ENCODE data around the gene AP2A2. TPM values are rescaled to one million over a fixed set of nuclear protein-coding genes. Genes with fewer than 3 reads are reported as not detected.
A peak's percentile ranks its signal among the peaks of the same experiment; 100 is the strongest.
"Not testable (repeated sequence)": the region's sequence is repeated elsewhere in the genome, so short reads cannot be mapped to it uniquely, and the experiment has no call there.

AP2A2 gene
- polyA plus RNA-seq, 3 donors = 5.7 to 61.0 (median 8.2) TPM

GRCh38 chr11:1015826-1016545, 90.3 kb downstream of the AP2A2 start:
- Mint-ChIP-seq H3K4me3 (no peak overlapping the region), H3K36me3 (peaks cover 13% of the 10 kb centered on the region in 2 donors), H3K27me3 (ENCODE audit: low read depth in 3 of 3) (no peaks in the 10 kb centered on the region), H3K27ac (no peak overlapping the region), H3K9me3 (peaks cover 3 to 16% (median 13%) of the 10 kb centered on the region in 7 donors), H3K4me1 (no peaks in the 10 kb centered on the region)
- Histone ChIP-seq H3K4me1 (ENCODE audit: control insufficient read depth in 1 of 2, insufficient read depth in 2 of 2, low read length in 2 of 2) (no peaks in the 10 kb centered on the region), H3K9ac (ENCODE audit: insufficient read depth, low read length, poor library complexity, severe bottlenecking) (no peak overlapping the region), H3K27ac (ENCODE audit: low read depth in 1 of 2, low read length in 2 of 2) (no peak overlapping the region), H4K20me1 (ENCODE audit: insufficient read depth, low read length) (peaks cover 4% of the 10 kb centered on the region), H3K4me3 (replicated peaks in 1 of 3; ENCODE audit: low read depth in 2 of 3, low read length in 3 of 3) (no peak overlapping the region), H3K79me2 (ENCODE audit: insufficient read depth, low read length) (no peaks in the 10 kb centered on the region), H3K36me3 (replicated peaks in 1 of 2; ENCODE audit: control insufficient read depth in 1 of 2, insufficient read depth in 2 of 2, low read length in 2 of 2) (peaks cover 9% of the 10 kb centered on the region in 2 donors), H3K9me3 (replicated peaks in 1 of 2; ENCODE audit: control insufficient read depth in 1 of 2, insufficient read depth in 1 of 2, low read length in 2 of 2) (peaks cover 0 to 9% of the 10 kb centered on the region in 2 donors), H3K4me2 (replicated peaks; ENCODE audit: extremely low read depth, low read length, poor library complexity, severe bottlenecking) (no peak overlapping the region), H2AFZ (ENCODE audit: insufficient read depth, low read depth, low read length, poor library complexity, severe bottlenecking) (no peak overlapping the region), H3K27me3 (ENCODE audit: control insufficient read depth in 2 of 2, insufficient read depth in 2 of 2, low read length in 2 of 2) (no peaks in the 10 kb centered on the region)
- no peak for TF ChIP-seq CTCF (IDR thresholded peaks at IDR 0.05)
- no peak for DNase-seq
- 94% methylated on average over 19 of the region's 20 CpGs for WGBS (ENCODE audit: insufficient coverage)
- intact Hi-C loops (cut with micrococcal nuclease) = no loop called here

GRCh38 chr11:1016610-1017126, 91.0 kb downstream of the AP2A2 start:
- H3K4me3 Mint-ChIP-seq; H3K9me3 ChIP-seq (replicated peaks in 1 of 2; ENCODE audit: control insufficient read depth in 1 of 2, insufficient read depth in 1 of 2, low read length in 2 of 2); H3K36me3 ChIP-seq (replicated peaks in 1 of 2; ENCODE audit: control insufficient read depth in 1 of 2, insufficient read depth in 2 of 2, low read length in 2 of 2); H3K36me3 Mint-ChIP-seq; H3K27me3 ChIP-seq (ENCODE audit: control insufficient read depth in 2 of 2, insufficient read depth in 2 of 2, low read length in 2 of 2); H3K27ac ChIP-seq (ENCODE audit: low read depth in 1 of 2, low read length in 2 of 2); H3K4me3 ChIP-seq (replicated peaks in 1 of 3; ENCODE audit: low read depth in 2 of 3, low read length in 3 of 3); H3K4me2 ChIP-seq (replicated peaks; ENCODE audit: extremely low read depth, low read length, poor library complexity, severe bottlenecking); intact Hi-C loops (cut with micrococcal nuclease); H3K27me3 Mint-ChIP-seq (ENCODE audit: low read depth in 3 of 3); H4K20me1 ChIP-seq (ENCODE audit: insufficient read depth, low read length); H3K4me1 ChIP-seq (ENCODE audit: control insufficient read depth in 1 of 2, insufficient read depth in 2 of 2, low read length in 2 of 2); H2AFZ ChIP-seq (ENCODE audit: insufficient read depth, low read depth, low read length, poor library complexity, severe bottlenecking); H3K27ac Mint-ChIP-seq; H3K9ac ChIP-seq (ENCODE audit: insufficient read depth, low read length, poor library complexity, severe bottlenecking); H3K79me2 ChIP-seq (ENCODE audit: insufficient read depth, low read length); H3K4me1 Mint-ChIP-seq: not testable (repeated sequence)
- peaks cover 3 to 16% (median 13%) of the 10 kb centered on the region in 7 donors for H3K9me3 Mint-ChIP-seq
- peak in 1 of 3 donors; percentile 20 for DNase-seq
- WGBS (ENCODE audit: insufficient coverage) = 70% methylated on average over 7 of the region's 7 CpGs

Data from CD14-positive monocyte (primary cell).